Measurements from ENCODE around the gene HTR3B.

GRCh38 chr11:113926273-113927197 lies 21.9 kb downstream of the HTR3B start:
- no peak for TF ChIP-seq CTCF (conservative IDR thresholded peaks at IDR 0.05; ENCODE audit: low read length)
- no peak for TF ChIP-seq EZH2phosphoT487 (IDR thresholded peaks at IDR 0.05; ENCODE audit: borderline replicate concordance)
